Bronchial epithelial cell (primary cell): ENCODE measurements around the gene RDH5. TPM values are rescaled to one million over a fixed set of nuclear protein-coding genes. Genes with fewer than 3 reads are reported as not detected.
A peak's percentile ranks its signal among the peaks of the same experiment; 100 is the strongest.

Experiments used
- DNase-seq: peaks from one replicate; pipeline ENCODE4 v3.0.0-alpha.2; 2010; ENCODE audit warnings: low read depth
- FAIRE-seq: peaks from 2 replicates; lab custom pipeline; 2011; peaks lifted over from hg19 to GRCh38; lab: Jason Lieb, UNC
- H3K27me3 ChIP-seq: 2 replicates; pipeline ENCODE4 v1.5.1; 2011; ENCODE audit warnings: low read length; ENCODE audit not compliant: control insufficient read depth, insufficient read depth
- H3K36me3 ChIP-seq: 2 replicates; pipeline ENCODE4 v1.5.1; 2011; ENCODE audit warnings: low read length; ENCODE audit not compliant: control insufficient read depth, insufficient read depth
- H3K4me3 ChIP-seq: 2 replicates; pipeline ENCODE4 v1.5.1; 2011; ENCODE audit warnings: mild to moderate bottlenecking, low read depth, low read length, control low read depth
- total RNA-seq: library from RNA; depleted of rRNA; stranded (reverse); fragments of >200 nt; gene quantifications from 2 replicates; pipeline ENCODE4 v1.2.1, GENCODE V29; 2014
- TF ChIP-seq, protein P1 (sequence below): IDR thresholded peaks from 2 replicates; pipeline ENCODE4 v1.5.1; 2011; ENCODE audit warnings: mild to moderate bottlenecking, moderate library complexity, low read length, control low read depth, inconsistent platforms; ENCODE audit not compliant: insufficient read depth, severe bottlenecking

Gene RDH5
- total RNA-seq, 1 donor from 2014 or later, result 1.1 TPM

DNA sequence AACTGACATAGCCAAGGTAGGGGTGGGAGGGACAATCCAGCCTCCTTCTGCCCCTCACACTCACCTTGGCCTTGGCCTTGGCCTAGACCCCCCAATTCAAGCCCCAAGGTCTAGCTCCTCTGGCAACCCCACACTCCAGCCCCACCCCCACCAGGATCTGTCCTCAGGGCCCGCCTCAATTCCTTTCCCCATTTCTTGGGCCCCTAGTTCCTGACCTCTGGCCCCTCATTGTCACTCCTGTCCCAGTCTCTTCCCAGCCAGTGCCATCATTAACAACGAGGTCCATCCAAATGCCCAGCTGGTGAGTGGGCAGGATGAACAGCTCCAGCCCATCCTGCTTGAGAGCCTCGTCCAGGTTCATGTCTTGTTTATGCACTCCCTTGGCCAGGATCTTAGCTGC, 15.9 kb downstream of the RDH5 start:
- no peaks in the 10 kb centered on the region for H3K27me3 ChIP-seq
- H3K36me3 ChIP-seq, result no peaks in the 10 kb centered on the region
- DNase-seq, result no peak
- FAIRE-seq, result no peak
- TF ChIP-seq, protein P1, sequence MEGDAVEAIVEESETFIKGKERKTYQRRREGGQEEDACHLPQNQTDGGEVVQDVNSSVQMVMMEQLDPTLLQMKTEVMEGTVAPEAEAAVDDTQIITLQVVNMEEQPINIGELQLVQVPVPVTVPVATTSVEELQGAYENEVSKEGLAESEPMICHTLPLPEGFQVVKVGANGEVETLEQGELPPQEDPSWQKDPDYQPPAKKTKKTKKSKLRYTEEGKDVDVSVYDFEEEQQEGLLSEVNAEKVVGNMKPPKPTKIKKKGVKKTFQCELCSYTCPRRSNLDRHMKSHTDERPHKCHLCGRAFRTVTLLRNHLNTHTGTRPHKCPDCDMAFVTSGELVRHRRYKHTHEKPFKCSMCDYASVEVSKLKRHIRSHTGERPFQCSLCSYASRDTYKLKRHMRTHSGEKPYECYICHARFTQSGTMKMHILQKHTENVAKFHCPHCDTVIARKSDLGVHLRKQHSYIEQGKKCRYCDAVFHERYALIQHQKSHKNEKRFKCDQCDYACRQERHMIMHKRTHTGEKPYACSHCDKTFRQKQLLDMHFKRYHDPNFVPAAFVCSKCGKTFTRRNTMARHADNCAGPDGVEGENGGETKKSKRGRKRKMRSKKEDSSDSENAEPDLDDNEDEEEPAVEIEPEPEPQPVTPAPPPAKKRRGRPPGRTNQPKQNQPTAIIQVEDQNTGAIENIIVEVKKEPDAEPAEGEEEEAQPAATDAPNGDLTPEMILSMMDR, result no peak
- no peak overlapping the region for H3K4me3 ChIP-seq

DNA sequence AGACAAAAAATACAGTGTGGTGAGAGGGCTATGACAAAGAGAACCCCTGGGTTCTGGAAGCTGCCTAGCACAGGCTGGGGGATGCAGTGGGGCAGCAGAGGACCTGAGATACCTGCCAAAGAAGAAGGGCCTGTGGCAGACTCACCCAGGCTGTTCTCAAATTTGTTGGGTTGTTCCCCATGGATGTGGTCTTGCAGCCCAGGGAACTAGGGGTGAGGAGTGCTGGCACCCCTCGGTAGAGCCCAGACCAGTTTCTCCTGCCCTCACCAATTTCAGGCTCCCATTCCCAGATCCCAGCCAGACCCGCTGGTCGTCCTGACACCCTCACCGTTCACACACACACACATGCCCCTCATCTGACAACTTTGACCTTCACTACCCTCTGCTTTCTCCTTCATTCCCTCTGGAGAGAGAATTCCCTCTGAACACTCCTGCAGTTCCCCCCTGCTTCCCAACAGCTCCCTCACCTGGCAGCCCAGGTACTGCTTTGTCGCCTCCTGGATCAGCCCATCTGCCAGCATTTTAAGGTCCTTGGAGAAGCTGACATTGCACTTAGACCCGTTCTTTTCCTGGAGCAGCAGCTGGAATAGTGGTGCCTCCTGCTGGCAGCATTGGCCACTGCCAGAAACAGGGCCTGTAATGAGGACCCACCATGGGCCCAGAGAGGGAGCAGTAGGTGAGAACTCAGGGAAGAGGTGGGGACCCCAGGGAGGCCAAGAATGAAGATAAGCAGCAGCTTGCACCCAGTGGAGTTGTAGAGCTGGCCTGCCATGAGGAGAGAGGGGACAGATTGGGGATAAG, 16.8 kb downstream of the RDH5 start:
- Histone ChIP-seq H3K4me3 (no peak overlapping the region), H3K36me3 (no peaks in the 10 kb centered on the region), H3K27me3 (no peaks in the 10 kb centered on the region)
- DNase-seq (peak; percentile 81), FAIRE-seq (no peak)
- TF ChIP-seq, protein P1, result peak; percentile 82

DNA sequence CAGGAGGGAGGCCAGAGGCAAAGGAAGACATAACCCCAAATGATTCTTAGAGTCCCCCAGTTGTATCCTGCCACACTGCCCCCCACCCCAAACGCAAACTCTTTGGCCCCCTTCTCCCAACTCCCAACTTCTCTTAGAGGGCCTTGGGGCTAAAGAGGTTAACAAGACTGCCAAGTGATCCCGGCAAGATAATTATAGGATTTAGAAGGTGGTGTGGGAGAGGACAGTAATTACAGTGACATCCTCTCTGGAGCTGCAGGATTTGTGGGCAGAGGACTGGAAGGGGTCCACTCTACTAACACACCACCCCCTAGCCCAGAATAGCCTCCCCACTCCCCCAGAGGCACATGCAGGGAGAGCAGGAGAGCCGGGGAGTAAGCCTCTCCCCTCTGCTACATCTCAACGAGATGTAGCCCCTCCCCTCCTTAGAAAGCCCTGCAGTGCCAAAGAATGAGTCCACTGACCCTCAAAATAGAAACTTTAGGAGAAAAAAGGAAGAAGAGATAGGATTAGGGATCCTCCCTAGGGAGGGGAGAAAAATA, 17.5 kb downstream of the RDH5 start:
- Histone ChIP-seq H3K4me3 (no peak overlapping the region), H3K36me3 (no peaks in the 10 kb centered on the region), H3K27me3 (no peaks in the 10 kb centered on the region)
- FAIRE-seq, result no peak
- TF ChIP-seq, protein P1, result no peak
- no peak for DNase-seq

DNA sequence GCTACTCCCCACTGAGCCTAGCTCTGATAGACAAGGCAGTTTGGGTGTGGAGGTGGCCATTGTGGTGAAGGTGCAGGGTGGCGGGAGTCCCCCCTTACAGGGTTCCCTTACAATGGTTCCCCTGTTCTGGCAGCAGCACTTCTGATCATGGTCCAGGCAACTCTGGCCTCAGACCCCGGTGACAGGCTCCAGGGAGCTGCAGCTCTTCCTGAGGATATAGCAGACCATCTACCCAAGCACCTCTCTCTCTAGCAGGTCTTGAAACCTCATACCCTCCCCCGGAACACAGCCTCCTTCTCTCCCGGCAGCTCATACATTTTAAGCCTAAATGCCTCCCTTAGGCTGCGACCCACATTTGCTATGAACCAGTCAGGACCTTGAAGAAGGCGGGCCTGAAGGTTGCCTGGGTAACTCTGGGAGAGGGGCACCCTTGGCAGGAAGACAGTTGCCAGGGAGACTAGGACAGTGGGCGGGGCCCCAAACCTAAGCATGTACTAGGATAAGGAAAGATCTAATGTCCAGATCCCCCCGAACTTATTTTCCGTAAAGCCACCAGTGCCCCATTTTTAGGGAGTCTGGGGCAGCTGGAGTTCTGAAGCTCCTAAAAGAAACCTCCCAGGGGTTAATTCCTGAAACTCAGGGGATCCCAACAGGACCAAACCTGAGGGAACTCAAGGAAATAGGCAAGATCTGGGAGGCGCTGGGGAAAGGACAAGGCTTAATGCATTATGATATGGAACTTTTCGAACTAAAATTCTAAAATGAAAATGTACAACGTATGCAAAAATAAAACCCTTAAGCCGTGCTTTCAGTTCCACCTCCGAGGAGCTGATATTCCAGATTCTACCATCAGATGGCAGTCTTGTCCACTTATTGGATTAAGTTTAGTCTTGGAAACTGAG, 18.2 kb downstream of the RDH5 start:
- FAIRE-seq (no peak), DNase-seq (peak; percentile 77)
- TF ChIP-seq, protein P1, result peak; percentile 60
- Histone ChIP-seq H3K36me3 (no peaks in the 10 kb centered on the region), H3K4me3 (peak overlapping the region; percentile 35), H3K27me3 (no peaks in the 10 kb centered on the region)

DNA sequence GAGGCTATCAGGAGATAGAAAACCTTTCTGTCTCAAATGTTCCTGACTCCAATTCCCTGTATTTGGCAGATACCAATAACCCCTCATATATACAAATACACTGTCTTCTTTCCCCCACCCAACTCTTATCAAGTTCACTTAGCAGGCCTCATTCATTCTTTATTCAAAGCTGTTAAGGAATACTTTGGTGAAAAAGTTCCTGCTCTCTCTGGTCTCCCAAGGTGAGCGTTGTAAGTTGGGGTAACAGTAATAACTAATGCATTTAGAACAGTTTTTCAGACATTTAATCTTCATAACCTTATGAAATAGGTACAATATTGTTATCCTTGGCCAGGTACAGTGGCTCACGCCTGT, 18.8 kb downstream of the RDH5 start:
- Histone ChIP-seq H3K4me3 (no peak overlapping the region), H3K36me3 (no peaks in the 10 kb centered on the region), H3K27me3 (no peaks in the 10 kb centered on the region)
- DNase-seq (no peak), FAIRE-seq (no peak)
- TF ChIP-seq, protein P1, result no peak
